Measurements from ENCODE around the gene CYP1B1.

Gene CYP1B1

GRCh38 chr2:38098421-38099098, 22.6 kb upstream of the CYP1B1 start:
- H3K79me2 ChIP-seq (ENCODE audit: control insufficient read depth, insufficient read depth, low read length, poor library complexity): no peaks in the 10 kb centered on the region
- no peak overlapping the region for H2AFZ ChIP-seq (ENCODE audit: insufficient read depth, low read length, poor library complexity)
- H4K91ac ChIP-seq (ENCODE audit: low read depth, low read length): no peak overlapping the region
- WGBS (ENCODE audit: extremely low coverage, insufficient coverage, insufficient read length): no CpG with 5 or more reads among the region's 11 CpGs
- H2BK120ac ChIP-seq (ENCODE audit: insufficient read depth, low read length, poor library complexity): no peak overlapping the region
- H3K4me3 ChIP-seq (ENCODE audit: low read depth, low read length): no peak overlapping the region
- no peaks in the 10 kb centered on the region for H3K27me3 ChIP-seq (ENCODE audit: insufficient read depth, low read length)
- H3K18ac ChIP-seq (ENCODE audit: low read length): no peak overlapping the region
- no peak overlapping the region for H3K9ac ChIP-seq (ENCODE audit: low read length)
- peak overlapping the region; percentile 33 for H3K4me2 ChIP-seq (ENCODE audit: low read length)
- no peak overlapping the region for H4K8ac ChIP-seq (ENCODE audit: low read depth, low read length)
- H3K14ac ChIP-seq (ENCODE audit: low read length): no peak overlapping the region
- peaks cover 17 to 22% of the 10 kb centered on the region in 2 experiments for H3K4me1 ChIP-seq (ENCODE audit: control insufficient read depth in 1 of 2, insufficient read depth in 2 of 2, low read length in 2 of 2)
- no peak overlapping the region for H3K4ac ChIP-seq (ENCODE audit: low read depth, low read length)
- peak in 1 of 2 donors; percentile 56 for DNase-seq
- H2BK12ac ChIP-seq (ENCODE audit: low read length): no peak overlapping the region
- H2AK5ac ChIP-seq (ENCODE audit: low read length): no peak overlapping the region
- no peaks in the 10 kb centered on the region for H3K36me3 ChIP-seq (ENCODE audit: control insufficient read depth in 1 of 2, insufficient read depth in 2 of 2, low read length in 2 of 2)
- no peak overlapping the region for H3K23ac ChIP-seq (ENCODE audit: low read length)
- H3K9me3 ChIP-seq (ENCODE audit: insufficient read depth, low read depth, low read length): no peaks in the 10 kb centered on the region
- H3K27ac ChIP-seq (ENCODE audit: low read depth, low read length): no peak overlapping the region
- no peak overlapping the region for H4K12ac ChIP-seq (ENCODE audit: low read depth, low read length)
- peaks cover 4% of the 10 kb centered on the region for H3K79me1 ChIP-seq (ENCODE audit: low read length)
- H2BK5ac ChIP-seq (ENCODE audit: low read depth, low read length, poor library complexity): no peak overlapping the region

- Histone ChIP-seq H3K4ac (ENCODE audit: low read depth, low read length) (no peak overlapping the region), H3K27ac (ENCODE audit: low read depth, low read length) (no peak overlapping the region), H3K9ac (ENCODE audit: low read length) (no peak overlapping the region), H3K23ac (ENCODE audit: low read length) (no peak overlapping the region), H2BK12ac (ENCODE audit: low read length) (no peak overlapping the region), H4K12ac (ENCODE audit: low read depth, low read length) (no peak overlapping the region), H3K27me3 (ENCODE audit: insufficient read depth, low read length) (no peaks in the 10 kb centered on the region), H2AK5ac (ENCODE audit: low read length) (no peak overlapping the region), H3K9me3 (ENCODE audit: insufficient read depth, low read depth, low read length) (no peaks in the 10 kb centered on the region), H3K4me2 (ENCODE audit: low read length) (no peak overlapping the region), H2BK5ac (ENCODE audit: low read depth, low read length, poor library complexity) (no peak overlapping the region), H3K79me2 (ENCODE audit: control insufficient read depth, insufficient read depth, low read length, poor library complexity) (no peaks in the 10 kb centered on the region), H3K14ac (ENCODE audit: low read length) (no peak overlapping the region), H2BK120ac (ENCODE audit: insufficient read depth, low read length, poor library complexity) (no peak overlapping the region), H3K18ac (ENCODE audit: low read length) (no peak overlapping the region), H2AFZ (ENCODE audit: insufficient read depth, low read length, poor library complexity) (no peak overlapping the region), H3K4me1 (ENCODE audit: control insufficient read depth in 1 of 2, insufficient read depth in 2 of 2, low read length in 2 of 2) (peaks cover 17 to 22% of the 10 kb centered on the region in 2 experiments), H4K8ac (ENCODE audit: low read depth, low read length) (no peak overlapping the region), H3K36me3 (ENCODE audit: control insufficient read depth in 1 of 2, insufficient read depth in 2 of 2, low read length in 2 of 2) (no peaks in the 10 kb centered on the region), H3K4me3 (ENCODE audit: low read depth, low read length) (no peak overlapping the region), H3K79me1 (ENCODE audit: low read length) (peaks cover 4% of the 10 kb centered on the region), H4K91ac (ENCODE audit: low read depth, low read length) (no peak overlapping the region)
- no CpG with 5 or more reads among the region's 4 CpGs for WGBS (ENCODE audit: extremely low coverage, insufficient coverage, insufficient read length)
- peak in 1 of 2 donors; percentile 26 for DNase-seq
Measured at GRCh38 chr2:38097988-38098385, 22.0 kb upstream of the CYP1B1 start.

GRCh38 chr2:38097258-38097987, 21.5 kb upstream of the CYP1B1 start:
- Histone ChIP-seq H3K27ac (ENCODE audit: low read depth, low read length) (no peak overlapping the region), H4K8ac (ENCODE audit: low read depth, low read length) (no peak overlapping the region), H3K4ac (ENCODE audit: low read depth, low read length) (no peak overlapping the region), H2BK120ac (ENCODE audit: insufficient read depth, low read length, poor library complexity) (no peak overlapping the region), H3K27me3 (ENCODE audit: insufficient read depth, low read length) (no peaks in the 10 kb centered on the region), H2AFZ (ENCODE audit: insufficient read depth, low read length, poor library complexity) (no peak overlapping the region), H2BK5ac (ENCODE audit: low read depth, low read length, poor library complexity) (no peak overlapping the region), H3K14ac (ENCODE audit: low read length) (no peak overlapping the region), H3K36me3 (ENCODE audit: control insufficient read depth in 1 of 2, insufficient read depth in 2 of 2, low read length in 2 of 2) (no peaks in the 10 kb centered on the region), H3K4me3 (ENCODE audit: low read depth, low read length) (no peak overlapping the region), H3K4me1 (ENCODE audit: control insufficient read depth in 1 of 2, insufficient read depth in 2 of 2, low read length in 2 of 2) (peaks cover 20 to 26% of the 10 kb centered on the region in 2 experiments), H2BK12ac (ENCODE audit: low read length) (no peak overlapping the region), H3K4me2 (ENCODE audit: low read length) (no peak overlapping the region), H3K79me2 (ENCODE audit: control insufficient read depth, insufficient read depth, low read length, poor library complexity) (no peaks in the 10 kb centered on the region), H3K23ac (ENCODE audit: low read length) (no peak overlapping the region), H4K12ac (ENCODE audit: low read depth, low read length) (no peak overlapping the region), H4K91ac (ENCODE audit: low read depth, low read length) (peak overlapping the region; percentile 26), H3K79me1 (ENCODE audit: low read length) (peaks cover 4% of the 10 kb centered on the region), H2AK5ac (ENCODE audit: low read length) (no peak overlapping the region), H3K9ac (ENCODE audit: low read length) (no peak overlapping the region), H3K9me3 (ENCODE audit: insufficient read depth, low read depth, low read length) (no peaks in the 10 kb centered on the region), H3K18ac (ENCODE audit: low read length) (no peak overlapping the region)
- no peak for DNase-seq
- no CpG with 5 or more reads among the region's 2 CpGs for WGBS (ENCODE audit: extremely low coverage, insufficient coverage, insufficient read length)

- Histone ChIP-seq H3K9me3 (ENCODE audit: insufficient read depth, low read depth, low read length) (peaks cover 2% of the 10 kb centered on the region), H3K36me3 (ENCODE audit: control insufficient read depth in 1 of 2, insufficient read depth in 2 of 2, low read length in 2 of 2) (no peaks in the 10 kb centered on the region), H3K23ac (ENCODE audit: low read length) (no peak overlapping the region), H2BK120ac (ENCODE audit: insufficient read depth, low read length, poor library complexity) (peak overlapping the region; percentile 55), H4K91ac (ENCODE audit: low read depth, low read length) (peak overlapping the region; percentile 57), H3K4me1 (ENCODE audit: control insufficient read depth in 1 of 2, insufficient read depth in 2 of 2, low read length in 2 of 2) (peaks cover 25 to 26% of the 10 kb centered on the region in 2 experiments), H2AK5ac (ENCODE audit: low read length) (peak overlapping the region; percentile 52), H3K18ac (ENCODE audit: low read length) (peak overlapping the region; percentile 39), H2BK12ac (ENCODE audit: low read length) (peak overlapping the region; percentile 67), H3K9ac (ENCODE audit: low read length) (no peak overlapping the region), H2BK5ac (ENCODE audit: low read depth, low read length, poor library complexity) (peak overlapping the region; percentile 7), H3K79me1 (ENCODE audit: low read length) (peaks cover 4% of the 10 kb centered on the region), H3K27ac (ENCODE audit: low read depth, low read length) (peak overlapping the region; percentile 45), H3K4me3 (ENCODE audit: low read depth, low read length) (no peak overlapping the region), H3K4ac (ENCODE audit: low read depth, low read length) (no peak overlapping the region), H3K27me3 (ENCODE audit: insufficient read depth, low read length) (no peaks in the 10 kb centered on the region), H3K14ac (ENCODE audit: low read length) (no peak overlapping the region), H2AFZ (ENCODE audit: insufficient read depth, low read length, poor library complexity) (no peak overlapping the region), H4K8ac (ENCODE audit: low read depth, low read length) (peak overlapping the region; percentile 8), H4K12ac (ENCODE audit: low read depth, low read length) (no peak overlapping the region), H3K4me2 (ENCODE audit: low read length) (peak overlapping the region; percentile 11), H3K79me2 (ENCODE audit: control insufficient read depth, insufficient read depth, low read length, poor library complexity) (no peaks in the 10 kb centered on the region)
- peak; percentile 82 to 96 for DNase-seq
- WGBS (ENCODE audit: extremely low coverage, insufficient coverage, insufficient read length): no CpG with 5 or more reads among the region's 19 CpGs
Measured at GRCh38 chr2:38095996-38096861, 20.3 kb upstream of the CYP1B1 start.

Measured in trophoblast cell (in vitro differentiated cells and primary cell).